ENCODE measurements around the gene GDAP1L1. TPM values are rescaled to one million over a fixed set of nuclear protein-coding genes. Genes with fewer than 3 reads are reported as not detected.
"Not testable (repeated sequence)": the region's sequence is repeated elsewhere in the genome, so short reads cannot be mapped to it uniquely, and the experiment has no call there.

Gene GDAP1L1
- total and polyA plus RNA-seq, 4 donors, result not detected

- H3K27ac ChIP-seq (ENCODE audit: low read depth in 1 of 2, low read length in 2 of 2), result no peak overlapping the region
- intact Hi-C loops (cut with DNase I), result no loop called here
- no peak overlapping the region for H3K4me3 ChIP-seq (ENCODE audit: low read length in 2 of 2)
- DNase-seq, result no peak
- H3K4me1 ChIP-seq (ENCODE audit: control insufficient read depth in 1 of 2, insufficient read depth in 2 of 2, low read length in 2 of 2), result no peaks in the 10 kb centered on the region
- H3K9me3 ChIP-seq (ENCODE audit: control insufficient read depth, low read length), result no peaks in the 10 kb centered on the region
- no peaks in the 10 kb centered on the region for H3K36me3 ChIP-seq (ENCODE audit: control insufficient read depth in 1 of 2, insufficient read depth in 2 of 2, low read length in 1 of 2)
- no peak for ATAC-seq (ENCODE audit: low FRiP score)
- 92% methylated on average over 14 of the region's 14 CpGs for WGBS, 2 donors
- H3K27me3 ChIP-seq (ENCODE audit: control insufficient read depth in 1 of 2, insufficient read depth in 2 of 2, low read length in 1 of 2), result no peaks in the 10 kb centered on the region
Measured at GRCh38 chr20:44234566-44235317, 12.4 kb upstream of the GDAP1L1 start.

GRCh38 chr20:44235702-44236101 is 11.4 kb upstream of the GDAP1L1 start:
- 94 to 99% methylated on average over 2 of the region's 2 CpGs for WGBS, 2 donors
- H3K9me3 ChIP-seq (ENCODE audit: control insufficient read depth, low read length), result no peaks in the 10 kb centered on the region
- H3K4me3 ChIP-seq (ENCODE audit: low read length in 2 of 2), result no peak overlapping the region
- no peaks in the 10 kb centered on the region for H3K36me3 ChIP-seq (ENCODE audit: control insufficient read depth in 1 of 2, insufficient read depth in 2 of 2, low read length in 1 of 2)
- no peak overlapping the region for H3K27ac ChIP-seq (ENCODE audit: low read depth in 1 of 2, low read length in 2 of 2)
- H3K4me1 ChIP-seq (ENCODE audit: control insufficient read depth in 1 of 2, insufficient read depth in 2 of 2, low read length in 2 of 2), result no peaks in the 10 kb centered on the region
- no peak for DNase-seq
- ATAC-seq (ENCODE audit: low FRiP score), result no peak
- intact Hi-C loops (cut with DNase I), result no loop called here
- H3K27me3 ChIP-seq (ENCODE audit: control insufficient read depth in 1 of 2, insufficient read depth in 2 of 2, low read length in 1 of 2), result no peaks in the 10 kb centered on the region

- DNase-seq; H3K36me3 ChIP-seq (ENCODE audit: control insufficient read depth in 1 of 2, insufficient read depth in 2 of 2, low read length in 1 of 2); H3K4me3 ChIP-seq (ENCODE audit: low read length in 2 of 2); intact Hi-C loops (cut with DNase I); H3K27ac ChIP-seq (ENCODE audit: low read depth in 1 of 2, low read length in 2 of 2); H3K9me3 ChIP-seq (ENCODE audit: control insufficient read depth, low read length); H3K4me1 ChIP-seq (ENCODE audit: control insufficient read depth in 1 of 2, insufficient read depth in 2 of 2, low read length in 2 of 2); H3K27me3 ChIP-seq (ENCODE audit: control insufficient read depth in 1 of 2, insufficient read depth in 2 of 2, low read length in 1 of 2); ATAC-seq (ENCODE audit: low FRiP score): not testable (repeated sequence)
- 84 to 89% methylated on average over 2 of the region's 2 CpGs for WGBS, 2 donors
Measured at GRCh38 chr20:44236840-44237239, 10.3 kb upstream of the GDAP1L1 start.

- Histone ChIP-seq H3K4me1 (ENCODE audit: control insufficient read depth in 1 of 2, insufficient read depth in 2 of 2, low read length in 2 of 2) (no peaks in the 10 kb centered on the region), H3K9me3 (ENCODE audit: control insufficient read depth, low read length) (no peaks in the 10 kb centered on the region), H3K36me3 (ENCODE audit: control insufficient read depth in 1 of 2, insufficient read depth in 2 of 2, low read length in 1 of 2) (no peaks in the 10 kb centered on the region), H3K27ac (ENCODE audit: low read depth in 1 of 2, low read length in 2 of 2) (no peak overlapping the region), H3K27me3 (ENCODE audit: control insufficient read depth in 1 of 2, insufficient read depth in 2 of 2, low read length in 1 of 2) (no peaks in the 10 kb centered on the region), H3K4me3 (ENCODE audit: low read length in 2 of 2) (no peak overlapping the region)
- intact Hi-C loops (cut with DNase I), result no loop called here
- no peak for ATAC-seq (ENCODE audit: low FRiP score)
- 95 to 100% methylated on average over 2 of the region's 2 CpGs for WGBS, 2 donors
- no peak for DNase-seq
Measured at GRCh38 chr20:44241796-44242195, 5.3 kb upstream of the GDAP1L1 start.

- no peaks in the 10 kb centered on the region for H3K27me3 ChIP-seq (ENCODE audit: control insufficient read depth in 1 of 2, insufficient read depth in 2 of 2, low read length in 1 of 2)
- H3K36me3 ChIP-seq (ENCODE audit: control insufficient read depth in 1 of 2, insufficient read depth in 2 of 2, low read length in 1 of 2), result no peaks in the 10 kb centered on the region
- intact Hi-C loops (cut with DNase I), result no loop called here
- H3K9me3 ChIP-seq (ENCODE audit: control insufficient read depth, low read length), result no peaks in the 10 kb centered on the region
- DNase-seq (peak in 1 of 2 donors; percentile 26), ATAC-seq (ENCODE audit: low FRiP score) (no peak)
- H3K27ac ChIP-seq (ENCODE audit: low read depth in 1 of 2, low read length in 2 of 2), result no peak overlapping the region
- 70 to 76% methylated on average over 4 of the region's 4 CpGs for WGBS, 2 donors
- H3K4me3 ChIP-seq (ENCODE audit: low read length in 2 of 2), result no peak overlapping the region
- no peaks in the 10 kb centered on the region for H3K4me1 ChIP-seq (ENCODE audit: control insufficient read depth in 1 of 2, insufficient read depth in 2 of 2, low read length in 2 of 2)
Measured at GRCh38 chr20:44245977-44246376, 1.1 kb upstream of the GDAP1L1 start.

- H3K36me3 ChIP-seq (ENCODE audit: control insufficient read depth in 1 of 2, insufficient read depth in 2 of 2, low read length in 1 of 2), result no peaks in the 10 kb centered on the region
- 3 to 4% methylated on average over 27 to 31 of the region's 31 CpGs for WGBS, 2 donors
- no peak overlapping the region for H3K27ac ChIP-seq (ENCODE audit: low read depth in 1 of 2, low read length in 2 of 2)
- no peaks in the 10 kb centered on the region for H3K27me3 ChIP-seq (ENCODE audit: control insufficient read depth in 1 of 2, insufficient read depth in 2 of 2, low read length in 1 of 2)
- ATAC-seq (ENCODE audit: low FRiP score) (peak; percentile 69), DNase-seq (no peak)
- H3K4me1 ChIP-seq (ENCODE audit: control insufficient read depth in 1 of 2, insufficient read depth in 2 of 2, low read length in 2 of 2), result no peaks in the 10 kb centered on the region
- intact Hi-C loops (cut with DNase I), result no loop called here
- H3K9me3 ChIP-seq (ENCODE audit: control insufficient read depth, low read length), result no peaks in the 10 kb centered on the region
- peak overlapping the region in 1 of 2 donors; percentile 22 for H3K4me3 ChIP-seq (ENCODE audit: low read length in 2 of 2)
Measured at GRCh38 chr20:44247586-44248409, 690 bp downstream of the GDAP1L1 start.

GRCh38 chr20:44248410-44248759 is 1.3 kb downstream of the GDAP1L1 start:
- H3K4me1 ChIP-seq (ENCODE audit: control insufficient read depth in 1 of 2, insufficient read depth in 2 of 2, low read length in 2 of 2), result no peaks in the 10 kb centered on the region
- WGBS, 2 donors, result 52 to 57% methylated on average over 3 of the region's 3 CpGs
- DNase-seq (no peak), ATAC-seq (ENCODE audit: low FRiP score) (no peak)
- intact Hi-C loops (cut with DNase I), result no loop called here
- H3K27ac ChIP-seq (ENCODE audit: low read depth in 1 of 2, low read length in 2 of 2), result no peak overlapping the region
- no peaks in the 10 kb centered on the region for H3K9me3 ChIP-seq (ENCODE audit: control insufficient read depth, low read length)
- H3K36me3 ChIP-seq (ENCODE audit: control insufficient read depth in 1 of 2, insufficient read depth in 2 of 2, low read length in 1 of 2), result no peaks in the 10 kb centered on the region
- no peaks in the 10 kb centered on the region for H3K27me3 ChIP-seq (ENCODE audit: control insufficient read depth in 1 of 2, insufficient read depth in 2 of 2, low read length in 1 of 2)
- no peak overlapping the region for H3K4me3 ChIP-seq (ENCODE audit: low read length in 2 of 2)

GRCh38 chr20:44251284-44251683 is 4.2 kb downstream of the GDAP1L1 start:
- intact Hi-C loops (cut with DNase I), result no loop called here
- DNase-seq (no peak), ATAC-seq (ENCODE audit: low FRiP score) (no peak)
- Histone ChIP-seq H3K27me3 (ENCODE audit: control insufficient read depth in 1 of 2, insufficient read depth in 2 of 2, low read length in 1 of 2) (no peaks in the 10 kb centered on the region), H3K4me1 (ENCODE audit: control insufficient read depth in 1 of 2, insufficient read depth in 2 of 2, low read length in 2 of 2) (no peaks in the 10 kb centered on the region), H3K36me3 (ENCODE audit: control insufficient read depth in 1 of 2, insufficient read depth in 2 of 2, low read length in 1 of 2) (no peaks in the 10 kb centered on the region), H3K27ac (ENCODE audit: low read depth in 1 of 2, low read length in 2 of 2) (no peak overlapping the region), H3K4me3 (ENCODE audit: low read length in 2 of 2) (no peak overlapping the region), H3K9me3 (ENCODE audit: control insufficient read depth, low read length) (no peaks in the 10 kb centered on the region)
- WGBS, 2 donors, result 68 to 72% methylated on average over 4 of the region's 4 CpGs

- intact Hi-C loops (cut with DNase I), result no loop called here
- Histone ChIP-seq H3K9me3 (ENCODE audit: control insufficient read depth, low read length) (no peaks in the 10 kb centered on the region), H3K27ac (ENCODE audit: low read depth in 1 of 2, low read length in 2 of 2) (no peak overlapping the region), H3K27me3 (ENCODE audit: control insufficient read depth in 1 of 2, insufficient read depth in 2 of 2, low read length in 1 of 2) (no peaks in the 10 kb centered on the region), H3K36me3 (ENCODE audit: control insufficient read depth in 1 of 2, insufficient read depth in 2 of 2, low read length in 1 of 2) (no peaks in the 10 kb centered on the region), H3K4me3 (ENCODE audit: low read length in 2 of 2) (no peak overlapping the region), H3K4me1 (ENCODE audit: control insufficient read depth in 1 of 2, insufficient read depth in 2 of 2, low read length in 2 of 2) (no peaks in the 10 kb centered on the region)
- ATAC-seq (ENCODE audit: low FRiP score), result no peak
- WGBS, 2 donors, result 76 to 87% methylated on average over 3 of the region's 3 CpGs
- peak in 1 of 2 donors; percentile 72 for DNase-seq
Measured at GRCh38 chr20:44253528-44253927, 6.4 kb downstream of the GDAP1L1 start.
